Left cardiac atrium (tissue), 4 donors: ENCODE results near the gene KRTAP9-8. TPM values are rescaled to one million over a fixed set of nuclear protein-coding genes. Genes with fewer than 3 reads are reported as not detected.
"Not testable (repeated sequence)": the region's sequence is repeated elsewhere in the genome, so short reads cannot be mapped to it uniquely, and the experiment has no call there.

ENCODE experiments used
- ATAC-seq, 2 donors: fragments of 200-7000 bp; cut with Tn5 transposase; one replicate each; pipeline ENCODE4 v1.9.1; 2020; ENCODE audit warnings: mild to moderate bottlenecking in 2 of 2, moderate library complexity in 2 of 2
- DNase-seq: peaks from one replicate; pipeline ENCODE4 v3.0.0-alpha.2; 2020
- intact Hi-C, 2 donors: fragments of 100-400 bp; cut with DNase I; formaldehyde crosslinking; loops; one replicate each; pipeline versions ENCODE4 v1.14.1 to v1.15.1; 2022 to 2023
- long read RNA-seq: library from polyadenylated mRNA; unstranded; transcript quantifications from one replicate; pipeline ENCODE4 v2.0.0, GENCODE V29; 2021
- total RNA-seq, 2 donors: library from RNA; stranded (reverse); fragmentation: NEBNext Ultra II Directional; extraction: Animal tissue kit (Norgen Biotek cat#: 25700); gene quantifications; one replicate each; pipeline ENCODE4 v1.2.1, GENCODE V29; 2021
- donor health status: DM: no; HTN: yes; CAD: no.
- donor health status: DM: no; HTN: yes; CAD: no; lungs with severe emphysema.
- donor health status: DM: yes; HTN: yes; CAD: no.
- donor health status: Dilated cardiomyopathy.

The KRTAP9-8 gene, protein sequence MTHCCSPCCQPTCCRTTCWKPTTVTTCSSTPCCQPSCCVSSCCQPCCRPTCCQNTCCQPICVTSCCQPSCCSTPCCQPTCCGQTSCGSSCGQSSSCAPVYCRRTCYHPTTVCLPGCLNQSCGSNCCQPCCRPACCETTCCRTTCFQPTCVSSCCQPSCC
- not detected for total RNA-seq
- long read RNA-seq, result 0 reads

DNA sequence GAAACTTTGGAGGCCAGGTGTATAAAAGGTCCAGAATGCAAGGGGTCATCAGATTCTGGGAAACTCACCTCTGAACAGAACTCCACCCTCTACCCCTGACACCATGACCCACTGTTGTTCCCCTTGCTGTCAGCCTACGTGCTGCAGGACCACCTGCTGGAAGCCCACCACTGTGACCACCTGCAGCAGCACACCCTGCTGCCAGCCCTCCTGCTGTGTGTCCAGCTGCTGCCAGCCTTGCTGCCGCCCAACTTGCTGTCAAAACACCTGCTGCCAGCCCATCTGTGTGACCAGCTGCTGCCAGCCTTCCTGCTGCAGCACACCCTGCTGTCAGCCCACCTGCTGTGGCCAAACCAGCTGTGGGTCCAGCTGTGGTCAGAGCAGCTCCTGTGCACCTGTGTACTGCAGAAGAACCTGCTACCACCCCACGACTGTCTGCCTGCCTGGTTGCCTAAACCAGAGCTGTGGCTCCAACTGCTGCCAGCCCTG, at the start of gene KRTAP9-8:
KRTAP9-8 (plus strand) TSS at position 51 of the 489 bp plus-strand sequence; CDS start at position 104, 53 bp downstream.
- DNase-seq, intact Hi-C loops, ATAC-seq: not testable (repeated sequence)

DNA sequence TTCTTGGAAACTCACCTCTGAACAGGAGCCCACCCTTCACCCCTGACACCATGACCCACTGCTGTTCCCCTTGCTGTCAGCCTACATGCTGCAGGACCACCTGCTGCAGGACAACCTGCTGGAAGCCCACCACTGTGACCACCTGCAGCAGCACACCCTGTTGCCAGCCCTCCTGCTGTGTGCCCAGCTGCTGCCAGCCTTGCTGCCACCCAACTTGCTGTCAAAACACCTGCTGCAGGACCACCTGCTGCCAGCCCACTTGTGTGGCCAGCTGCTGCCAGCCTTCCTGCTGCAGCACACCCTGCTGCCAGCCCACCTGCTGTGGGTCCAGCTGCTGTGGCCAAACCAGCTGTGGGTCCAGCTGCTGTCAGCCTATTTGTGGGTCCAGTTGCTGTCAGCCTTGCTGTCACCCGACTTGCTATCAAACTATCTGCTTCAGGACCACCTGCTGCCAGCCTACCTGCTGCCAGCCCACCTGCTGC, 47.9 kb upstream of the KRTAP9-8 start, which contains the start of gene KRTAP9-1:
KRTAP9-1 (plus strand) TSS at position 51 of the 482 bp plus-strand sequence; CDS start at position 51, 0 bp downstream.
- ATAC-seq, DNase-seq, intact Hi-C loops: not testable (repeated sequence)

DNA sequence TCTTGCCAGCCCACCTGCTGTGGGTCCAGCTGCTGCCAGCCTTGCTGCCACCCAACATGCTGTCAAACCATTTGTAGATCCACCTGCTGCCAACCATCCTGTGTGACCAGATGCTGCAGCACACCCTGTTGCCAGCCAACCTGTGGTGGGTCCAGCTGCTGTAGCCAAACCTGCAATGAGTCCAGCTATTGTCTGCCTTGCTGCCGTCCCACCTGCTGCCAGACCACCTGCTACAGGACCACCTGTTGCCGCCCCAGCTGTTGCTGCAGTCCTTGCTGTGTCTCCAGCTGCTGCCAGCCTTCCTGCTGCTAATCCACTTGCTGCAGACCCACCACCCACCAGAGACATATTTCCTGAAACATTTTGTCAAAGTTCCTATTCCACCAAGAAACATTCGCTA, 47.5 kb upstream of the KRTAP9-8 start:
- intact Hi-C loops, result no loop called here
- ATAC-seq (no peak), DNase-seq (no peak)

DNA sequence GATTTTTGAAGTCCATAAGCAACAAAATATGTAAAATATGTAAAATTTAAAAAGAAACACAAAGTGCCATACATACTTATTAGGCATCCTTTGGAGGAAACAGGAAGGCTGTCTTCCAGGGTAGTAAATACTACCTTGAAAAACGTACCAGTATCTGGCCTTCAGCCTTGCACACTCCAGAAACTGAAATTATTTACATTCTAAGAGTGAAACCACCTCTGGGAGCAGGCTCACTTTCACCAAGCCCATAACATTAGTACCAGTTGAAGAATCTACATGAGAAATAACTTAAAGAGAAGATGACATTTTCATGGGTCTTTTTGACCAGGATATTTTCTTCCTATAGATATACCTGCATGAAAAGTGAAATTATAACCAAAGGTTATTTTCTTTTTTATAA, 41.7 kb upstream of the KRTAP9-8 start:
- intact Hi-C loops, result no loop called here
- DNase-seq (no peak), ATAC-seq (no peak)

DNA sequence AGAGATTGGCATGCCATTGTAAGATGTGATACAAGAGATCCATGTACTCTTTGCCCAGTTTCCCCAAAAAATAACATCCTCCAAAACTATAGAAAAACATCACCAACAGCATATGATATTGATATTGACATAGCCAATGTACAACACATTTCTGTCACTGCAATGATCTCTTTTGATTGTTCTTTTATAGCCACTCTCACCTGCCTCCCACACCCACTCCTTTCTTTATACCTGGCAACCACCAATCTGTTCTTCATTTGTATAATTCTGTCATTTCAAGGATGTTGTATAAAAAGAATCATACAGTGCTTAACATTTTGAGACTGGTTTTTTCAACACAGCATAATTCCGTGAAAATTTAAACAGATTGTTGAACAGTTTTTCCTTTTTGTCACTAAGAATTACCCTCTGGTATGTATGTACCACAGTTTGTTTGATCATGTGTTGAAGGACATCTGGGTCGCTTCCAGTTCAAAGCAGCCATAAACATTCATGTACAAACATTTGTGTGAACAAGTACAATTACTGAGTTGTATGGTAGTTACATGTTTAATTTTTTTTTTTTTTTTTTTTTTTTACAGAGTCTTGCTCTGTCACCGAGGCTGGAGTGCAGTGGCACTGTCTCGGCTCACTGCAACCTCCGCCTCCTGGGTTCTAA, 38.2 kb upstream of the KRTAP9-8 start:
- DNase-seq, result no peak
- no peak for ATAC-seq
- intact Hi-C loops, result no loop called here

DNA sequence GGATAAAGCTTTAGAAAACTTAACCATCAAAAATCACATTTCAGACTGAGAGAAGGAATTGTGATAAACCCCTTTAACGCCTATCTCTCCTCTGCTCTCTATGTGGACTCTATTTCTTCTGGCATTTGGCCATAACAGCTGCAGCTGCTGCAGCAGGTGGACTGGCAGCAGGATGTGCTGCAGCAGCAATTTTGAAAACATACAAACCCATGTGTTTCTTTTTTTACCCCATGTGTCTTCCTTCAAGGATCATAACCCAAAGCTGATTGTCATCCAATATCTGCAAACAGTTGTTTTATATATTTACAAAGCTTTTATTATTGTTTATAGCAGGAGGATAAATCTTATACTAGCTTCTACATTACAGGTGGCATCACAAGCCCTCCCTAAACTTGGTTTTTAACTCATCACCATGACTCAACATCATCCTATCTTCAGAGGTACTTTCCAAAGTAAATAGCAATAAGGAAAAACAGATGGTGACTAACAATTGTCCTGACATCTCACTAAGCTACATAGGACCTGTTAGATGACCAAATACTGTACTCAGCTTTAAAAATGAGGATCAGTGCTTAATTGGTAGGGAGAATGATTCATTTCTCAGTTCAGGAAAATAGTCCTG, 25.8 kb upstream of the KRTAP9-8 start:
- ATAC-seq (no peak), DNase-seq (no peak)
- intact Hi-C loops, result no loop called here

DNA sequence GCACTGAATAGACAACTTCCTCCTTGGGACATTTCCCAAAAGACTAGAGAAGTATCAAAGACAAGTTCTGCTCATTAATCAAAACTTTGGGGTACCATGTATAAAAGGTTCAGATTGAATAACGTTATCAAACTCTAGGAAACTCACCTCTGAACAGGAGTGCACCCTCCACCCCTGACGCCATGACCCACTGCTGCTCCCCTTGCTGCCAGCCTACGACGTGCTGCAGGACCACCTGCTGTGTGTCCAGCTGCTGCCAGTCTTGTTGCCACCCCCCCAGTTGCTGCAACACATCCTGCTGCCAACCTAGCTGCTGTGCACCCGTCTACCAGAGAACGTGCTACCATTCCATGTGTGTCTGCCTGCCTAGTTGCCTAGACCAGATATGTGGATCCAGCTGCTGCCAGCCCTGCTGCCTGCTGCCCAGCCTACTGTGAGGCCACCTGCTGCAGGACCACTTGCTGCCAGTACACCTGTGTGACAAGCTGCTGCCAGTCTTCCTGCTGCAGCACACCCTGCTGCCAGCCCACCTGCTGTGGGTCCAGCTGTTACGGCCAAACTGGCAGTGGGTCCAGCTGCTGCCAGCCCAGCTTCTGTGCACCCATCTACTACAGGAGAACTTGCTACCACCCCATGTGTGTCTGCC, 25.2 kb upstream of the KRTAP9-8 start:
- no peak for DNase-seq
- intact Hi-C loops, result no loop called here
- no peak for ATAC-seq

GRCh38 chr17:41215681-41216080, 22.1 kb upstream of the KRTAP9-8 start:
- DNase-seq (no peak), ATAC-seq (no peak)
- intact Hi-C loops, result no loop called here

GRCh38 chr17:41223821-41224220, 14.0 kb upstream of the KRTAP9-8 start:
- ATAC-seq, result no peak
- DNase-seq, result no peak
- intact Hi-C loops, result no loop called here

DNA sequence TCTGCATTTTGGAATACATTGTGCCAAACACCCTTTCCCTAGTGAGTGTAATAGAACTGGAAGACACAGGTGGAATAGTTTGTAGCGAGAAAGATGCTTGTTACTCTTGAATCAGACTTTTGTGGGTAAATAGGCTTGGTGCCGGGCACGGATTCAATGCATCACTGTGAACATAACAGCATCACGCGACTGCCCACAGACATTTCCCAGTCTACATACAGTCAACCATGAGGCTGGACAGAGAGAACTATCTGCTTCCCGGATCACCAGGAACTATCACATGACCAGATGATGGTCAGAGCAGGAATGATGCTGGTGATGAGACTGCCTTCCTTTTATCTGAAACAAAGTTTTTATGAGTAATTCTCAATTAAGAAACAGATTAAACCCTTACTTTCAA, 11.7 kb upstream of the KRTAP9-8 start:
- intact Hi-C loops, result no loop called here

DNA sequence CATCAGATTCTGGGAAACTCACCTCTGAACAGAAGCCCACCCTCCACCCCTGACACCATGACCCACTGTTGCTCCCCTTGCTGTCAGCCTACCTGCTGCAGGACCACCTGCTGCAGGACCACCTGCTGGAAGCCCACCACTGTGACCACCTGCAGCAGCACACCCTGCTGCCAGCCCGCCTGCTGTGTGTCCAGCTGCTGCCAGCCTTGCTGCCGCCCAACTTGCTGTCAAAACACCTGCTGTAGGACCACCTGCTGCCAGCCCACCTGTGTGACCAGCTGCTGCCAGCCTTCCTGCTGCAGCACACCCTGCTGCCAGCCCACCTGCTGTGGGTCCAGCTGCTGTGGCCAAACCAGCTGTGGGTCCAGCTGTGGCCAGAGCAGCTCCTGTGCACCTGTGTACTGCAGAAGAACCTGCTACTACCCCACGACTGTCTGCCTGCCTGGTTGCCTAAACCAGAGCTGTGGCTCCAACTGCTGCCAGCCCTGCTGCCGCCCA, 11.2 kb upstream of the KRTAP9-8 start, which contains the start of gene KRTAP9-2:
KRTAP9-2 (plus strand) TSS at position 51 of the 498 bp plus-strand sequence; CDS start at position 58, 7 bp downstream.
- DNase-seq, intact Hi-C loops, ATAC-seq: not testable (repeated sequence)

More for the DNA sequence above, 11.7 kb upstream of the KRTAP9-8 start:
- ATAC-seq, result no peak
- DNase-seq, result no peak

DNA sequence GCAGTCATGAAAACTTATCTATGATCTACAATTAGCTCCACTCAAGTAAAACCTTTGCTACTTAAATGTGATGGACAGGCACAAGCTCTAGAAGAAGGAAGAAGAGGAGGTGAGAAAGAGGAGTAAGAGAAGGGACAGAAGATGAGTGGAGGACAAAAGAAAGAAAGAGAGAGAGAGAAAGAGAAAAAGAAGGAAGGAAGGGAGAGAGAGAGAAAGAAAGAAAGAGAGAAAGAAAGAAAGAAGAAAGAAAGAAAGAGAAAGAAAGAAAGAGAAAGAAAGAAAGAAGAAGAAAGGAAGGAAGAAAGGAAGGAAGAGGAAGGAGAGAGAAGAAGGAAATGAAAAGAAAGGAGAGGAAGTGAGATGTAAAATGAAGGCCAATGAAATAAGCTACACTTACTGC, 7.7 kb upstream of the KRTAP9-8 start:
- DNase-seq (no peak), ATAC-seq (no peak)

DNA sequence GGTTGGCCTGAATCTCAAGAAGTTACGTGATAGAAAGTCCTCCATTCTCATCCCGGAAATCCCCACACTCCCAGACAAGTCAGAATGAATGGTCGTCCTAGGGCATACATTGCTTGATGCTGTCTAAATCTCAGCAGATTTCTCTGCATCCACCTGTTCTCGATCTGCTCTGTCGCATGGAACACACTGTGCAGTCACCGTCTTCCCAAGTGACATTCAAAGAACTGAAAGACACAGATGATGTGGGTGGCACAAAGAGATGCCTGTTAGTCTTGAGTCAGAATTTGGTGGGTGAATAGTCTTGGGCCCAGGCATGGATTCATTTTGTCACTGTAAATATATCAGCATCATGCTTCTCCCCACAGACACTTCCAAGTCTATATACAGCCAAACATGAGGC, 6.1 kb upstream of the KRTAP9-8 start:
- intact Hi-C loops, result no loop called here
- DNase-seq, result no peak
- no peak for ATAC-seq

More for the DNA sequence above, 7.7 kb upstream of the KRTAP9-8 start:
- intact Hi-C loops, result no loop called here

DNA sequence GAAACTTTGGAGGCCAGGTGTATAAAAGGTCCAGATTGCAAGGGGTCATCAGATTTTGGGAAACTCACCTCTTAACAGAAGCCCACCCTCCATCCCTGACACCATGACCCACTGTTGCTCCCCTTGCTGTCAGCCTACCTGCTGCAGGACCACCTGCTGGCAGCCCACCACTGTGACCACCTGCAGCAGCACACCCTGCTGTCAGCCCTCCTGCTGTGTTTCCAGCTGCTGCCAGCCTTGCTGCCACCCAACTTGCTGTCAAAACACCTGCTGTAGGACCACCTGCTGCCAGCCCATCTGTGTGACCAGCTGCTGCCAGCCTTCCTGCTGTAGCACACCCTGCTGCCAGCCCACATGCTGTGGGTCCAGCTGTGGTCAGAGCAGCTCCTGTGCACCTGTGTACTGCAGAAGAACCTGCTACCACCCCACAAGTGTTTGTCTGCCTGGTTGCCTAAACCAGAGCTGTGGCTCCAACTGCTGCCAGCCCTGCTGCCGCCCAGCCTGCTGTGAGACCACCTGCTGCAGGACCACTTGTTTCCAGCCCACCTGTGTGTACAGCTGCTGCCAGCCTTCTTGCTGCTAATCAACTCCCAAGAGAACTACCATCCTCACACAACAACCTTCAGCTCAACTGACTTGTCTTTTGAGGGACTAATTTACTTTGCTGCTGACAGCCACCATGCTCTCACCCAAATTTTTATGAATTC, 5.2 kb upstream of the KRTAP9-8 start, which contains the start of gene KRTAP9-3:
KRTAP9-3 (plus strand) TSS at position 51 of the 707 bp plus-strand sequence; CDS start at position 104, 53 bp downstream.
- not testable (repeated sequence) for DNase-seq

GRCh38 chr17:41237116-41237515, 683 bp upstream of the KRTAP9-8 start:
- intact Hi-C loops, ATAC-seq: not testable (repeated sequence)

More for the DNA sequence above, 5.2 kb upstream of the KRTAP9-8 start, which contains the start of gene KRTAP9-3:
- ATAC-seq, intact Hi-C loops: not testable (repeated sequence)

DNA sequence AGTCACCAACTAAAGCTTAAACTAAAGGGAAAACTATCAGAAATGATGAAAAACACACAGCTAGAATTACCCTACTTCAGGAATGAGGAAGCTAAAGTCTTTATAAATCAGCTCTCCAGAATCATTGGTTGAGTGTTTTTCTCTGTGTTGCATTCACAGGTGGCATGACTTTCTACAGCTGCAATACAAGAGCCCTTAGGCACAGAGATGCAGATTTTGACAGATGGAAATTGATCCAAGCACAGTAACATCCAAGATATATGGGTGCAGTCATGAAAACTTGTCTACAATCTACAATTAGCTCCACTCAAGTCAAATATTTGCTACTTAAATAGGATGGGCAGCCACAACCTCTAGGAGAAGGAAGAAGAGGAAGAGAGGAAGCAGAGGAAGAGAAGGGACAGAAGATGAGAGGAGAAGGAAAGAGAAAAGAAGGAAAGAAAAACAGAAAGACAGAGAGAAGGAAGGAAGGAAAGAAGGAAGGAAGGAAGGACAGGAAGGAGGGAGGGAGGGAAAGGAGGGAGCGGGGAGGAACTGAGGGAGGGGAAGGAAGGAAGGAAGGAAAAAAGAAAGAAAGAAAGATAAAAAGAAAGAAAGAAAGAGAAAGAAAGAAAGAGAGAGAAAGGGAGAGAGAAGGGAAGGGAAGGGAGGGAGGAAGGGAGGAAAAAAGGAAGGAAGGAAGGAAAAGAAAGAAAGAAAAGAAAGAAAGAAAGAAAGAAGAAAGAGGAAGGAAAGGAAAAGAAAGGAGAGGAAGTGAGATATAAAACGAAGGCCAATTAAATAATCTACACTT, 9.4 kb downstream of the KRTAP9-8 start:
- intact Hi-C loops, DNase-seq, ATAC-seq: not testable (repeated sequence)

More at GRCh38 chr17:41237116-41237515, 683 bp upstream of the KRTAP9-8 start:
- not testable (repeated sequence) for DNase-seq

- DNase-seq, intact Hi-C loops, ATAC-seq: not testable (repeated sequence)
These were observed 11.9 kb downstream of the KRTAP9-8 start, which contains the start of gene KRTAP9-4 for GRCh38 chr17:41249637-41250240. KRTAP9-4 (plus strand) TSS chr17:41249687; CDS start chr17:41249721, 34 bp downstream.
